Measurements from ENCODE around the gene MBP.
"Not testable (repeated sequence)": the region's sequence is repeated elsewhere in the genome, so short reads cannot be mapped to it uniquely, and the experiment has no call there.

The MBP gene

GRCh38 chr18:77044866-77045664, 87.5 kb downstream of the MBP start:
- no peak for DNase-seq

GRCh38 chr18:77043541-77044280, 88.9 kb downstream of the MBP start:
- DNase-seq, result no peak

- no peak for DNase-seq
Measured at GRCh38 chr18:77042583-77042982, 90.0 kb downstream of the MBP start.

- no peak for DNase-seq
Measured at GRCh38 chr18:77039196-77040130, 93.1 kb downstream of the MBP start.

GRCh38 chr18:77038182-77038858, 94.3 kb downstream of the MBP start:
- DNase-seq, result no peak

GRCh38 chr18:77037567-77037966, 95.0 kb downstream of the MBP start:
- DNase-seq, result no peak

GRCh38 chr18:77035380-77036187, 97.0 kb downstream of the MBP start:
- DNase-seq, result no peak

- no peak for DNase-seq
Measured at GRCh38 chr18:77033575-77033974, 99.0 kb downstream of the MBP start.

- no peak for DNase-seq
Measured at GRCh38 chr18:77032181-77032701, 100.3 kb downstream of the MBP start.

- no peak for DNase-seq
Measured at GRCh38 chr18:77031662-77032061, 100.9 kb downstream of the MBP start.

GRCh38 chr18:77030201-77030600, 102.4 kb downstream of the MBP start:
- no peak for DNase-seq

GRCh38 chr18:77025831-77026363, 106.7 kb downstream of the MBP start:
- no peak for DNase-seq

- DNase-seq, result no peak
Measured at GRCh38 chr18:77025123-77025522, 107.5 kb downstream of the MBP start.

- no peak for DNase-seq
Measured at GRCh38 chr18:77024476-77024875, 108.1 kb downstream of the MBP start.

GRCh38 chr18:77023102-77023782, 109.3 kb downstream of the MBP start:
- no peak for DNase-seq

GRCh38 chr18:77022556-77022955, 110.0 kb downstream of the MBP start:
- DNase-seq, result no peak

- no peak for DNase-seq
Measured at GRCh38 chr18:77022116-77022515, 110.5 kb downstream of the MBP start.

- not testable (repeated sequence) for DNase-seq
Measured at GRCh38 chr18:77021478-77021877, 111.1 kb downstream of the MBP start.

GRCh38 chr18:77021075-77021474, 111.5 kb downstream of the MBP start:
- no peak for DNase-seq

GRCh38 chr18:77020561-77020960, 112.0 kb downstream of the MBP start:
- no peak for DNase-seq

- DNase-seq, result no peak
Measured at GRCh38 chr18:77019641-77020040, 112.9 kb downstream of the MBP start.
